WTC11 (cell line): Measurements from ENCODE around the gene STK33. TPM values are rescaled to one million over a fixed set of nuclear protein-coding genes. Genes with fewer than 3 reads are reported as not detected.

Experiments
- ATAC-seq: fragments of 200-7000 bp; cut with Tn5 transposase; 2 replicates; pipeline ENCODE4 v1.10.0; 2021; ENCODE audit warnings: mild to moderate bottlenecking, moderate library complexity
- CTCF ChIA-PET: fragments of 300-600 bp; sonication (Branson Sonifier 250); formaldehyde crosslinking; loops from one replicate; lab custom pipeline; 2021; ENCODE audit warnings: antibody characterized with exemption; lab: Charles Lee
- POLR2A ChIA-PET: fragments of 350-600 bp; sonication (Branson Sonifier 250); formaldehyde crosslinking; loops from one replicate; lab custom pipeline; 2021; ENCODE audit warnings: antibody characterized with exemption; lab: Charles Lee
- DNase-seq: peaks from one replicate; pipeline ENCODE4 v3.0.0; 2021; ENCODE audit warnings: low spot score
- H3K27ac Mint-ChIP-seq: 2 replicates; pipeline ENCODE4 v1.8.0; 2021; ENCODE audit warnings: mixed read lengths
- H3K27me3 Mint-ChIP-seq: 2 replicates; pipeline ENCODE4 v1.8.0; 2021; ENCODE audit warnings: low read depth, mild to moderate bottlenecking, moderate library complexity, mixed read lengths
- H3K36me3 Mint-ChIP-seq: 2 replicates; pipeline ENCODE4 v1.8.0; 2021; ENCODE audit warnings: mixed read lengths
- H3K4me1 Mint-ChIP-seq: 2 replicates; pipeline ENCODE4 v1.8.0; 2022; ENCODE audit warnings: mixed read lengths
- H3K4me3 Mint-ChIP-seq: 2 replicates; pipeline ENCODE4 v1.8.0; 2021; ENCODE audit warnings: mild to moderate bottlenecking, moderate library complexity, mixed read lengths
- H3K9me3 Mint-ChIP-seq: 2 replicates; pipeline ENCODE4 v1.8.0; 2021; ENCODE audit warnings: mixed read lengths
- CBFB ChIP-seq: sonication (generic); formaldehyde crosslinking; IDR thresholded peaks from 2 replicates; pipeline ENCODE4 v1.8.1; 2022; ENCODE audit warnings: mild to moderate bottlenecking, low read depth, missing genetic modification reagents
- ELF4 ChIP-seq: sonication (generic); formaldehyde crosslinking; IDR thresholded peaks from 2 replicates; pipeline ENCODE4 v1.8.1; 2022; ENCODE audit warnings: low read depth, mild to moderate bottlenecking, moderate library complexity, missing genetic modification reagents
- FOXP1 ChIP-seq: sonication (generic); formaldehyde crosslinking; IDR thresholded peaks from 2 replicates; pipeline ENCODE4 v1.8.0; 2022; ENCODE audit warnings: missing genetic modification reagents, mild to moderate bottlenecking, moderate library complexity, borderline replicate concordance
- IRF2 ChIP-seq: sonication (generic); formaldehyde crosslinking; IDR thresholded peaks from 2 replicates; pipeline ENCODE4 v1.8.0; 2022; ENCODE audit warnings: low read depth, missing genetic modification reagents, borderline replicate concordance
- JAZF1 ChIP-seq: fragments of 250-450 bp; sonication (Bioruptor Pico); IDR thresholded peaks from 2 replicates; pipeline ENCODE4 v1.9.0; 2021; ENCODE audit warnings: moderate library complexity, mild to moderate bottlenecking, inconsistent platforms
- KAT7 ChIP-seq: sonication (generic); formaldehyde crosslinking; IDR thresholded peaks from 2 replicates; pipeline ENCODE4 v1.8.1; 2023; ENCODE audit warnings: missing genetic modification reagents, mild to moderate bottlenecking, borderline replicate concordance
- MXD4 ChIP-seq: fragments of 250-450 bp; sonication (Bioruptor Pico); IDR thresholded peaks from 2 replicates; pipeline ENCODE4 v1.8.0; 2021; ENCODE audit warnings: mild to moderate bottlenecking, moderate library complexity, borderline replicate concordance
- NFATC4 ChIP-seq: fragments of 250-450 bp; sonication (Bioruptor Pico); IDR thresholded peaks from 2 replicates; pipeline ENCODE4 v1.9.0; 2021; ENCODE audit warnings: mild to moderate bottlenecking
- NR2C2 ChIP-seq: sonication (generic); formaldehyde crosslinking; IDR thresholded peaks from 2 replicates; pipeline ENCODE4 v1.8.0; 2022; ENCODE audit warnings: mild to moderate bottlenecking, missing genetic modification reagents
- OVOL2 ChIP-seq: fragments of 250-450 bp; sonication (Bioruptor Pico); IDR thresholded peaks from 2 replicates; pipeline ENCODE4 v1.9.0; 2021; ENCODE audit warnings: mild to moderate bottlenecking, borderline replicate concordance
- TEAD1 ChIP-seq: sonication (generic); formaldehyde crosslinking; IDR thresholded peaks from 2 replicates; pipeline ENCODE4 v1.8.0; 2022; ENCODE audit warnings: mild to moderate bottlenecking, missing genetic modification reagents
- TEAD4 ChIP-seq: sonication (generic); formaldehyde crosslinking; IDR thresholded peaks from 2 replicates; pipeline ENCODE4 v1.8.0; 2022; ENCODE audit warnings: mild to moderate bottlenecking, missing genetic modification reagents
- ZNF232 ChIP-seq: sonication (generic); formaldehyde crosslinking; IDR thresholded peaks from 2 replicates; pipeline ENCODE4 v1.8.0; 2022; ENCODE audit warnings: mild to moderate bottlenecking, missing genetic modification reagents
- ZNF671 ChIP-seq: fragments of 250-450 bp; sonication (Bioruptor Pico); IDR thresholded peaks from 2 replicates; pipeline ENCODE4 v1.8.0; 2021; ENCODE audit warnings: mild to moderate bottlenecking
- total RNA-seq: library from RNA; stranded (reverse); gene quantifications from 3 replicates; pipeline ENCODE4 v1.2.3, GENCODE V29; 2021
- TF ChIP-seq, protein P1 (sequence below): sonication (generic); formaldehyde crosslinking; IDR thresholded peaks from 2 replicates; pipeline ENCODE4 v1.8.1; 2022; ENCODE audit warnings: mild to moderate bottlenecking, moderate library complexity, missing genetic modification reagents
- TF ChIP-seq, protein P2 (sequence below): sonication (generic); formaldehyde crosslinking; IDR thresholded peaks from 2 replicates; pipeline ENCODE4 v1.8.1; 2022; ENCODE audit warnings: low read depth, missing genetic modification reagents, borderline replicate concordance
- TF ChIP-seq, protein P3 (sequence below): fragments of 200-600 bp; IDR thresholded peaks from 2 replicates; pipeline ENCODE4 v1.8.0; 2022; ENCODE audit warnings: antibody characterized with exemption
- TF ChIP-seq, protein P4 (sequence below): sonication (generic); formaldehyde crosslinking; IDR thresholded peaks from 2 replicates; pipeline ENCODE4 v1.8.1; 2023; ENCODE audit warnings: mild to moderate bottlenecking, missing genetic modification reagents
- TF ChIP-seq, protein P5 (sequence below): sonication (generic); formaldehyde crosslinking; conservative IDR thresholded peaks from 2 replicates; pipeline ENCODE4 v1.8.1; 2023; ENCODE audit warnings: mild to moderate bottlenecking, low read depth, missing genetic modification reagents, moderate library complexity
- TF ChIP-seq, protein P6 (sequence below): fragments of 250-450 bp; sonication (Bioruptor Pico); IDR thresholded peaks from 2 replicates; pipeline ENCODE4 v1.8.0; 2021; ENCODE audit warnings: mild to moderate bottlenecking
- TF ChIP-seq, protein P7 (sequence below): sonication (generic); formaldehyde crosslinking; IDR thresholded peaks from 2 replicates; pipeline ENCODE4 v1.8.1; 2022; ENCODE audit warnings: missing genetic modification reagents, borderline replicate concordance

The STK33 gene
- total RNA-seq, 1 experiment from 2014 or later: 13.3 TPM

DNA sequence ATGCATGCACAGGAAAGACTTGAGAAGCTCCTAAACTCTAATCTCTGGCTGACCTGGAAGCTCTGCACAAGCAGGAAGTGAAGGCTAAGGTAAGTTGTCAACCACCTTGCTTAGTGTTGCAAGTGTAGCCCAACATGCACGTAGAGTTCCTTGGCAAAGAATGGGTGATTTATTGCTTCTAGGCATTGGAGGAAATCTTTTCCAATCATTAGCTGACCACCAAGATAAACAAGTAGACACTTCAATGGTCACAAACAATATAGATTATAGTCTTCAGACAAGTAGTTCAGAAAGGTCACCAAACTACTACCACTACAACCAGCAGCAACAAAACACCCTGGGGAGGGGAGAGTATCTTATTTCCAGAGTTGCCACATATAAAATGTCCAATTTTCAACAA, 105.6 kb downstream of the STK33 start:
- H3K4me1 Mint-ChIP-seq: peaks cover 3% of the 10 kb centered on the region; the same call in 1 of the 2 replicates
- peaks cover 18% of the 10 kb centered on the region for H3K36me3 Mint-ChIP-seq
- H3K9me3 Mint-ChIP-seq: peaks cover 28% of the 10 kb centered on the region
- DNase-seq: no peak
- no peak overlapping the region for H3K4me3 Mint-ChIP-seq
- ChIA-PET CTCF (no interaction called here), POLR2A (no interaction called here)
- H3K27ac Mint-ChIP-seq: no peak overlapping the region
- no peaks in the 10 kb centered on the region for H3K27me3 Mint-ChIP-seq
- no peak for TF ChIP-seq JAZF1
- TF ChIP-seq, all 79 proteins: peak for 0
- no peak for ATAC-seq

DNA sequence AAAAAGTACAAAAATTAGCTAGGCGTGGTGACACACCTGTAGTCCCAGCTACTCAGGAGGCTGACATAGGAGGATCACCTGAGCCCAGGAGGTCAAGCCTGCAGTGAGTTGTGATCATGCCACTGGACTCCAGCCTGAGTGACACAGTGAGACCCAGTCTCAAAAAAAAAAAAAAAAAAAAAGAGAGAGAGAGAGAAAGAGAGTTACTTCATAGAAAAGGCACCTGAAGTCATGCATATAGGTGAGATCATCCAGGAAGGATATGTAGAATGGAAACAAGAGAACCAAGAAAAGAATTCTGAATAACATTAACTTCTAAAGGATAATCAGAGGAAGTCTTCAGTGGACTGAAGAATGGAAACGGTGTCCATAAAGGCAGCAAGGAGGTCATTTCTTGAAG, 106.8 kb downstream of the STK33 start:
- POLR2A ChIA-PET: no interaction called here

DNA sequence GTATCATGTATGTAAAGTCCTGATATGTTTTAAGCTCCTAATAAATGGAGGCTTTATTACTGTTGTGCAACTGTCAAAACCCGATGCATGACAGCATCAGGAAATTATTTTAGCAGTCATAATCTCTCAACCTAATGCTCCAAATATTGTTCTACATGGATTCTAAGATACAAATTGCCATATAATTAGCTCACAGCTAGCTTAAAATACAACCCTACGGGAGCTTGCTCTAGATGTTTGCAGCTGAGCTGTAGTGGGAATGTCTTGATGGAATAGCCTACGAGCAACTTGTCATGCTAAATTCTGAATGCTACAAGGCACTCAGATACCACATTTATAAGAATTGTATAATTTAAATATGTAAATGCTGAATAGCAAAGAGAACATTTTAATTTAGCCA, 109.8 kb downstream of the STK33 start:
- no peak for DNase-seq
- TF ChIP-seq NFATC4 (CRISPR knock-in tag) (no peak), NR2C2 (CRISPR knock-in tag) (no peak), MXD4 (no peak), ZNF671 (CRISPR knock-in tag) (no peak), FOXP1 (CRISPR knock-in tag) (no peak), ZNF232 (CRISPR knock-in tag) (no peak), CBFB (CRISPR knock-in tag) (no peak), ELF4 (CRISPR knock-in tag) (no peak)
- TF ChIP-seq, protein P1, sequence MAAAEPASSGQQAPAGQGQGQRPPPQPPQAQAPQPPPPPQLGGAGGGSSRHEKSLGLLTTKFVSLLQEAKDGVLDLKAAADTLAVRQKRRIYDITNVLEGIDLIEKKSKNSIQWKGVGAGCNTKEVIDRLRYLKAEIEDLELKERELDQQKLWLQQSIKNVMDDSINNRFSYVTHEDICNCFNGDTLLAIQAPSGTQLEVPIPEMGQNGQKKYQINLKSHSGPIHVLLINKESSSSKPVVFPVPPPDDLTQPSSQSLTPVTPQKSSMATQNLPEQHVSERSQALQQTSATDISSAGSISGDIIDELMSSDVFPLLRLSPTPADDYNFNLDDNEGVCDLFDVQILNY (CRISPR knock-in tag): no peak
- TF ChIP-seq, protein P2, sequence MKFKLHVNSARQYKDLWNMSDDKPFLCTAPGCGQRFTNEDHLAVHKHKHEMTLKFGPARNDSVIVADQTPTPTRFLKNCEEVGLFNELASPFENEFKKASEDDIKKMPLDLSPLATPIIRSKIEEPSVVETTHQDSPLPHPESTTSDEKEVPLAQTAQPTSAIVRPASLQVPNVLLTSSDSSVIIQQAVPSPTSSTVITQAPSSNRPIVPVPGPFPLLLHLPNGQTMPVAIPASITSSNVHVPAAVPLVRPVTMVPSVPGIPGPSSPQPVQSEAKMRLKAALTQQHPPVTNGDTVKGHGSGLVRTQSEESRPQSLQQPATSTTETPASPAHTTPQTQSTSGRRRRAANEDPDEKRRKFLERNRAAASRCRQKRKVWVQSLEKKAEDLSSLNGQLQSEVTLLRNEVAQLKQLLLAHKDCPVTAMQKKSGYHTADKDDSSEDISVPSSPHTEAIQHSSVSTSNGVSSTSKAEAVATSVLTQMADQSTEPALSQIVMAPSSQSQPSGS (CRISPR knock-in tag): no peak
- TF ChIP-seq, protein P3, sequence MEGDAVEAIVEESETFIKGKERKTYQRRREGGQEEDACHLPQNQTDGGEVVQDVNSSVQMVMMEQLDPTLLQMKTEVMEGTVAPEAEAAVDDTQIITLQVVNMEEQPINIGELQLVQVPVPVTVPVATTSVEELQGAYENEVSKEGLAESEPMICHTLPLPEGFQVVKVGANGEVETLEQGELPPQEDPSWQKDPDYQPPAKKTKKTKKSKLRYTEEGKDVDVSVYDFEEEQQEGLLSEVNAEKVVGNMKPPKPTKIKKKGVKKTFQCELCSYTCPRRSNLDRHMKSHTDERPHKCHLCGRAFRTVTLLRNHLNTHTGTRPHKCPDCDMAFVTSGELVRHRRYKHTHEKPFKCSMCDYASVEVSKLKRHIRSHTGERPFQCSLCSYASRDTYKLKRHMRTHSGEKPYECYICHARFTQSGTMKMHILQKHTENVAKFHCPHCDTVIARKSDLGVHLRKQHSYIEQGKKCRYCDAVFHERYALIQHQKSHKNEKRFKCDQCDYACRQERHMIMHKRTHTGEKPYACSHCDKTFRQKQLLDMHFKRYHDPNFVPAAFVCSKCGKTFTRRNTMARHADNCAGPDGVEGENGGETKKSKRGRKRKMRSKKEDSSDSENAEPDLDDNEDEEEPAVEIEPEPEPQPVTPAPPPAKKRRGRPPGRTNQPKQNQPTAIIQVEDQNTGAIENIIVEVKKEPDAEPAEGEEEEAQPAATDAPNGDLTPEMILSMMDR: no peak

More for the DNA sequence above, 106.8 kb downstream of the STK33 start:
- Mint-ChIP-seq H3K36me3 (peaks cover 18% of the 10 kb centered on the region), H3K4me3 (no peak overlapping the region), H3K27me3 (no peaks in the 10 kb centered on the region), H3K27ac (no peak overlapping the region), H3K9me3 (peaks cover 28% of the 10 kb centered on the region), H3K4me1 (peaks cover 3% of the 10 kb centered on the region; the same call in 1 of the 2 replicates)
- ATAC-seq: no peak
- TF ChIP-seq KAT7 (CRISPR knock-in tag) (no peak), TEAD4 (no peak), OVOL2 (no peak), IRF2 (CRISPR knock-in tag) (no peak), TEAD1 (CRISPR knock-in tag) (no peak)
- TF ChIP-seq, protein P4, sequence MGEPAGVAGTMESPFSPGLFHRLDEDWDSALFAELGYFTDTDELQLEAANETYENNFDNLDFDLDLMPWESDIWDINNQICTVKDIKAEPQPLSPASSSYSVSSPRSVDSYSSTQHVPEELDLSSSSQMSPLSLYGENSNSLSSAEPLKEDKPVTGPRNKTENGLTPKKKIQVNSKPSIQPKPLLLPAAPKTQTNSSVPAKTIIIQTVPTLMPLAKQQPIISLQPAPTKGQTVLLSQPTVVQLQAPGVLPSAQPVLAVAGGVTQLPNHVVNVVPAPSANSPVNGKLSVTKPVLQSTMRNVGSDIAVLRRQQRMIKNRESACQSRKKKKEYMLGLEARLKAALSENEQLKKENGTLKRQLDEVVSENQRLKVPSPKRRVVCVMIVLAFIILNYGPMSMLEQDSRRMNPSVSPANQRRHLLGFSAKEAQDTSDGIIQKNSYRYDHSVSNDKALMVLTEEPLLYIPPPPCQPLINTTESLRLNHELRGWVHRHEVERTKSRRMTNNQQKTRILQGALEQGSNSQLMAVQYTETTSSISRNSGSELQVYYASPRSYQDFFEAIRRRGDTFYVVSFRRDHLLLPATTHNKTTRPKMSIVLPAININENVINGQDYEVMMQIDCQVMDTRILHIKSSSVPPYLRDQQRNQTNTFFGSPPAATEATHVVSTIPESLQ (CRISPR knock-in tag): no peak
- TF ChIP-seq, protein P5, sequence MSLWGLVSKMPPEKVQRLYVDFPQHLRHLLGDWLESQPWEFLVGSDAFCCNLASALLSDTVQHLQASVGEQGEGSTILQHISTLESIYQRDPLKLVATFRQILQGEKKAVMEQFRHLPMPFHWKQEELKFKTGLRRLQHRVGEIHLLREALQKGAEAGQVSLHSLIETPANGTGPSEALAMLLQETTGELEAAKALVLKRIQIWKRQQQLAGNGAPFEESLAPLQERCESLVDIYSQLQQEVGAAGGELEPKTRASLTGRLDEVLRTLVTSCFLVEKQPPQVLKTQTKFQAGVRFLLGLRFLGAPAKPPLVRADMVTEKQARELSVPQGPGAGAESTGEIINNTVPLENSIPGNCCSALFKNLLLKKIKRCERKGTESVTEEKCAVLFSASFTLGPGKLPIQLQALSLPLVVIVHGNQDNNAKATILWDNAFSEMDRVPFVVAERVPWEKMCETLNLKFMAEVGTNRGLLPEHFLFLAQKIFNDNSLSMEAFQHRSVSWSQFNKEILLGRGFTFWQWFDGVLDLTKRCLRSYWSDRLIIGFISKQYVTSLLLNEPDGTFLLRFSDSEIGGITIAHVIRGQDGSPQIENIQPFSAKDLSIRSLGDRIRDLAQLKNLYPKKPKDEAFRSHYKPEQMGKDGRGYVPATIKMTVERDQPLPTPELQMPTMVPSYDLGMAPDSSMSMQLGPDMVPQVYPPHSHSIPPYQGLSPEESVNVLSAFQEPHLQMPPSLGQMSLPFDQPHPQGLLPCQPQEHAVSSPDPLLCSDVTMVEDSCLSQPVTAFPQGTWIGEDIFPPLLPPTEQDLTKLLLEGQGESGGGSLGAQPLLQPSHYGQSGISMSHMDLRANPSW: no peak
- TF ChIP-seq, protein P6, sequence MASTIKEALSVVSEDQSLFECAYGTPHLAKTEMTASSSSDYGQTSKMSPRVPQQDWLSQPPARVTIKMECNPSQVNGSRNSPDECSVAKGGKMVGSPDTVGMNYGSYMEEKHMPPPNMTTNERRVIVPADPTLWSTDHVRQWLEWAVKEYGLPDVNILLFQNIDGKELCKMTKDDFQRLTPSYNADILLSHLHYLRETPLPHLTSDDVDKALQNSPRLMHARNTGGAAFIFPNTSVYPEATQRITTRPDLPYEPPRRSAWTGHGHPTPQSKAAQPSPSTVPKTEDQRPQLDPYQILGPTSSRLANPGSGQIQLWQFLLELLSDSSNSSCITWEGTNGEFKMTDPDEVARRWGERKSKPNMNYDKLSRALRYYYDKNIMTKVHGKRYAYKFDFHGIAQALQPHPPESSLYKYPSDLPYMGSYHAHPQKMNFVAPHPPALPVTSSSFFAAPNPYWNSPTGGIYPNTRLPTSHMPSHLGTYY (CRISPR knock-in tag): no peak
- TF ChIP-seq, protein P7, sequence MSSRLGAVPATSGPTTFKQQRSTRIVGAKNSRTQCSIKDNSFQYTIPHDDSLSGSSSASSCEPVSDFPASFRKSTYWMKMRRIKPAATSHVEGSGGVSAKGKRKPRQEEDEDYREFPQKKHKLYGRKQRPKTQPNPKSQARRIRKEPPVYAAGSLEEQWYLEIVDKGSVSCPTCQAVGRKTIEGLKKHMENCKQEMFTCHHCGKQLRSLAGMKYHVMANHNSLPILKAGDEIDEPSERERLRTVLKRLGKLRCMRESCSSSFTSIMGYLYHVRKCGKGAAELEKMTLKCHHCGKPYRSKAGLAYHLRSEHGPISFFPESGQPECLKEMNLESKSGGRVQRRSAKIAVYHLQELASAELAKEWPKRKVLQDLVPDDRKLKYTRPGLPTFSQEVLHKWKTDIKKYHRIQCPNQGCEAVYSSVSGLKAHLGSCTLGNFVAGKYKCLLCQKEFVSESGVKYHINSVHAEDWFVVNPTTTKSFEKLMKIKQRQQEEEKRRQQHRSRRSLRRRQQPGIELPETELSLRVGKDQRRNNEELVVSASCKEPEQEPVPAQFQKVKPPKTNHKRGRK (CRISPR knock-in tag): no peak
- CTCF ChIA-PET: no interaction called here
- no peak for DNase-seq

More for the DNA sequence above, 109.8 kb downstream of the STK33 start:
- ChIA-PET CTCF (interaction anchor here (0.6 kb wide), 1 partner anchor 79 kb away, joined by 5 read pairs; no protein-coding TSS in a partner anchor), POLR2A (no interaction called here)
- H3K9me3 Mint-ChIP-seq: peaks cover 9% of the 10 kb centered on the region
- H3K36me3 Mint-ChIP-seq: peaks cover under 1% of the 10 kb centered on the region; the same call in 1 of the 2 replicates
- no peaks in the 10 kb centered on the region for H3K27me3 Mint-ChIP-seq
- no peak overlapping the region for H3K27ac Mint-ChIP-seq
- H3K4me1 Mint-ChIP-seq: peaks cover 10% of the 10 kb centered on the region
- no peak overlapping the region for H3K4me3 Mint-ChIP-seq
- no peak for ATAC-seq
